ENCODE results near the gene ZNF747.

Gene ZNF747

DNA sequence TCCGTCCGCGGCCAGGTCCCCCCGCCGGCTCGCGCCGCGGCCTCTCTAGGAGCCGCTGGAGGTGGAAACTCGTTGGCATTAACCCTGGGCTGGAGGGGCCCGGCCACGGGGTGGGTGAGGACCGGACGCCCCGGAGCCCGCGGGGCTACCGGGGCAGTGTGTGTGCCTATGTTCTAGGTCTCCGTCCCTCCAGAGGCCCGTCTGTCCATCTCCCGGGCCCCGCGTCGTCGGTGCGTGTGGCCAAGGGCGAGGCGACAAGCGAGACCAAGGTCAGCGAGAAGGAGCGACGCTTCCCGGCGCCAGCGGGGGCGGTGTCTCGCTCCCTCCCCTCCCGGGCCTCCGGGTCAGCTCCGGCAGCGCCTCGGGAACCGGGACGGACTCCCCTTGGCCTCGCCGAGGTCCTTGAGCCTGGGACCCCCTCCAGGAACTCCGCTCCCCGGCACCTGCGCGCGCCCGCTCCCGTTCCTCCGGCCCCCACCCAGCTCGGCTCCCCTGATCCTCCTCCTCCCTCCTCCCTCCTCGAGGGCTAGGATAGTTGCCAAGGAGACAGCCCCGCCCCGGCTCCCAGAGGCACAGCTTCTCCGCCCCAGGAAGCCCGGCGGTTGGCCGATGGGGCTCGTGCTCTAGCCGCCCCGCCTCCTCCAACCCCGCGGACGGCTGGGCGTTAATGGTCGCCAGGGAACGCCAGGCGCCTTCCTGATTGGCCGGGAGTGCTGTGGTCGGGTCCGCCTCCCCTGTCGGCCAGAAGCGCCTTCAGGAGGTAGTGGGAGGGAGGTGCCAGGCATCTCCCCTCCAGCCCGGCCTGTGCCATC is 7.6 kb downstream of the ZNF747 start:
- TF ChIP-seq TCF4 (CRISPR knock-in tag; IDR thresholded peaks at IDR 0.05; ENCODE audit: borderline replicate concordance) (no peak), CSDC2 (CRISPR knock-in tag; IDR thresholded peaks at IDR 0.05) (no peak), ESRRG (CRISPR knock-in tag; IDR thresholded peaks at IDR 0.05) (0 out of 2 replicates have a peak, but pooled peaks have one; percentile 48), ZFP3 (CRISPR knock-in tag; IDR thresholded peaks at IDR 0.05) (no peak)
- TF ChIP-seq, protein P1, sequence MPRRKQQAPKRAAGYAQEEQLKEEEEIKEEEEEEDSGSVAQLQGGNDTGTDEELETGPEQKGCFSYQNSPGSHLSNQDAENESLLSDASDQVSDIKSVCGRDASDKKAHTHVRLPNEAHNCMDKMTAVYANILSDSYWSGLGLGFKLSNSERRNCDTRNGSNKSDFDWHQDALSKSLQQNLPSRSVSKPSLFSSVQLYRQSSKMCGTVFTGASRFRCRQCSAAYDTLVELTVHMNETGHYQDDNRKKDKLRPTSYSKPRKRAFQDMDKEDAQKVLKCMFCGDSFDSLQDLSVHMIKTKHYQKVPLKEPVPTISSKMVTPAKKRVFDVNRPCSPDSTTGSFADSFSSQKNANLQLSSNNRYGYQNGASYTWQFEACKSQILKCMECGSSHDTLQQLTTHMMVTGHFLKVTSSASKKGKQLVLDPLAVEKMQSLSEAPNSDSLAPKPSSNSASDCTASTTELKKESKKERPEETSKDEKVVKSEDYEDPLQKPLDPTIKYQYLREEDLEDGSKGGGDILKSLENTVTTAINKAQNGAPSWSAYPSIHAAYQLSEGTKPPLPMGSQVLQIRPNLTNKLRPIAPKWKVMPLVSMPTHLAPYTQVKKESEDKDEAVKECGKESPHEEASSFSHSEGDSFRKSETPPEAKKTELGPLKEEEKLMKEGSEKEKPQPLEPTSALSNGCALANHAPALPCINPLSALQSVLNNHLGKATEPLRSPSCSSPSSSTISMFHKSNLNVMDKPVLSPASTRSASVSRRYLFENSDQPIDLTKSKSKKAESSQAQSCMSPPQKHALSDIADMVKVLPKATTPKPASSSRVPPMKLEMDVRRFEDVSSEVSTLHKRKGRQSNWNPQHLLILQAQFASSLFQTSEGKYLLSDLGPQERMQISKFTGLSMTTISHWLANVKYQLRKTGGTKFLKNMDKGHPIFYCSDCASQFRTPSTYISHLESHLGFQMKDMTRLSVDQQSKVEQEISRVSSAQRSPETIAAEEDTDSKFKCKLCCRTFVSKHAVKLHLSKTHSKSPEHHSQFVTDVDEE (CRISPR knock-in tag; IDR thresholded peaks at IDR 0.05), result 0 out of 2 replicates have a peak, but pooled peaks have one; percentile 28
- TF ChIP-seq, protein P2, sequence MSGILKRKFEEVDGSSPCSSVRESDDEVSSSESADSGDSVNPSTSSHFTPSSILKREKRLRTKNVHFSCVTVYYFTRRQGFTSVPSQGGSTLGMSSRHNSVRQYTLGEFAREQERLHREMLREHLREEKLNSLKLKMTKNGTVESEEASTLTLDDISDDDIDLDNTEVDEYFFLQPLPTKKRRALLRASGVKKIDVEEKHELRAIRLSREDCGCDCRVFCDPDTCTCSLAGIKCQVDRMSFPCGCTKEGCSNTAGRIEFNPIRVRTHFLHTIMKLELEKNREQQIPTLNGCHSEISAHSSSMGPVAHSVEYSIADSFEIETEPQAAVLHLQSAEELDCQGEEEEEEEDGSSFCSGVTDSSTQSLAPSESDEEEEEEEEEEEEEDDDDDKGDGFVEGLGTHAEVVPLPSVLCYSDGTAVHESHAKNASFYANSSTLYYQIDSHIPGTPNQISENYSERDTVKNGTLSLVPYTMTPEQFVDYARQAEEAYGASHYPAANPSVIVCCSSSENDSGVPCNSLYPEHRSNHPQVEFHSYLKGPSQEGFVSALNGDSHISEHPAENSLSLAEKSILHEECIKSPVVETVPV (CRISPR knock-in tag; IDR thresholded peaks at IDR 0.05), result 0 out of 2 replicates have a peak, but pooled peaks have one; percentile 53
- TF ChIP-seq, protein P3, sequence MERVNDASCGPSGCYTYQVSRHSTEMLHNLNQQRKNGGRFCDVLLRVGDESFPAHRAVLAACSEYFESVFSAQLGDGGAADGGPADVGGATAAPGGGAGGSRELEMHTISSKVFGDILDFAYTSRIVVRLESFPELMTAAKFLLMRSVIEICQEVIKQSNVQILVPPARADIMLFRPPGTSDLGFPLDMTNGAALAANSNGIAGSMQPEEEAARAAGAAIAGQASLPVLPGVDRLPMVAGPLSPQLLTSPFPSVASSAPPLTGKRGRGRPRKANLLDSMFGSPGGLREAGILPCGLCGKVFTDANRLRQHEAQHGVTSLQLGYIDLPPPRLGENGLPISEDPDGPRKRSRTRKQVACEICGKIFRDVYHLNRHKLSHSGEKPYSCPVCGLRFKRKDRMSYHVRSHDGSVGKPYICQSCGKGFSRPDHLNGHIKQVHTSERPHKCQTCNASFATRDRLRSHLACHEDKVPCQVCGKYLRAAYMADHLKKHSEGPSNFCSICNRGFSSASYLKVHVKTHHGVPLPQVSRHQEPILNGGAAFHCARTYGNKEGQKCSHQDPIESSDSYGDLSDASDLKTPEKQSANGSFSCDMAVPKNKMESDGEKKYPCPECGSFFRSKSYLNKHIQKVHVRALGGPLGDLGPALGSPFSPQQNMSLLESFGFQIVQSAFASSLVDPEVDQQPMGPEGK (CRISPR knock-in tag; IDR thresholded peaks at IDR 0.05; ENCODE audit: borderline replicate concordance), result peak; percentile 80

DNA sequence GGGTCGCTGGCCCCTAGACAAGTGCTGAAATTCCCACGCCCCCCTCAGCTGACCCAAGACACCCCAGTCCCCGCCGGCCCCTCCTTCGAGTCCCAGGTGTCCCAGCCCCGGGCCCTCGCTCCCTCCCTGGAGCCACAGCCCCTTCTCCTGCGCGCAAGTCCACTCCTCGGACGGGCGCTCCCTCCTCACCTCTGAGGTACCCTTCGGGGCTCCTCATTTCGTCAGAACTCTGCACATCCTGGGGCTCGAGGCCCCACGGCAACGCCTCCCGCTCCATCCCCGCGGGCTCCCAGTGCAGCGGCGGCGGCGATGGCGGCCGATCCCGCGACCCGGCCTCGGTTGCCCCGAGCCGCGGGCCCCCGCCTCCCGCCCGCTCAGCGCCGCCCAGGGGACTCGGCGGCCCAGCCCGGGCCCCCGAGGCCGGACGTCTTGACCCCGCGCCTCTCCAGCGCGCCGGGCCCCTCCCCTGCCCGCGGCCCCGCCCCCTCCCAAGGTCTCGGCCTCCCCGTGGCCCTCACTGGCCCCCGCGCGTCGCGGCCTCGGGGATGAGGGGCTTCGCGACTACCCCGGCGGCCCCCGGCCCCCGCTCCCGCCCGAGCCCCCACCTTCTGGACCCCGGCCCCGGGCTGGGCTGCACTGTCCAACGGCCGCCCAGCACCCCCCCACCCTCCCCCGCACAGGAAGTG is 8.4 kb downstream of the ZNF747 start, which contains the start of gene ZNF768:
TSS of gene ZNF768 (minus strand) at position 430 of the 686 bp plus-strand sequence. CDS start at position 277, 153 bp downstream.
- TF ChIP-seq GLIS3 (CRISPR knock-in tag; IDR thresholded peaks at IDR 0.05), result no peak
- no peak for TF ChIP-seq ZNF565 (CRISPR knock-in tag; conservative IDR thresholded peaks at IDR 0.05; ENCODE audit: low read depth)
- no peak for TF ChIP-seq SNAI2 (CRISPR knock-in tag; IDR thresholded peaks at IDR 0.05)
- no peak for TF ChIP-seq RARB (CRISPR knock-in tag; IDR thresholded peaks at IDR 0.05)
- no peak for TF ChIP-seq ZFP3 (CRISPR knock-in tag; IDR thresholded peaks at IDR 0.05)
- TF ChIP-seq PPARA (CRISPR knock-in tag; IDR thresholded peaks at IDR 0.05; ENCODE audit: borderline replicate concordance), result no peak
- TF ChIP-seq TCF4 (CRISPR knock-in tag; IDR thresholded peaks at IDR 0.05; ENCODE audit: borderline replicate concordance), result no peak
- TF ChIP-seq ZNF70 (CRISPR knock-in tag; IDR thresholded peaks at IDR 0.05), result no peak
- TF ChIP-seq ZC3H10 (CRISPR knock-in tag; IDR thresholded peaks at IDR 0.05), result no peak
- no peak for TF ChIP-seq BACH2 (CRISPR knock-in tag; IDR thresholded peaks at IDR 0.05; ENCODE audit: borderline replicate concordance)
- no peak for TF ChIP-seq ARNTL (CRISPR knock-in tag; IDR thresholded peaks at IDR 0.05; ENCODE audit: borderline replicate concordance, low read depth)
- no peak for TF ChIP-seq TOX (CRISPR knock-in tag; IDR thresholded peaks at IDR 0.05; ENCODE audit: borderline replicate concordance)
- TF ChIP-seq, protein P2 (CRISPR knock-in tag; IDR thresholded peaks at IDR 0.05), result no peak
- TF ChIP-seq CSDC2 (CRISPR knock-in tag; IDR thresholded peaks at IDR 0.05), result no peak
- ATAC-seq, result peak; percentile 30

More for the DNA sequence above, 7.6 kb downstream of the ZNF747 start:
- ATAC-seq, result peak; percentile 94

DNA sequence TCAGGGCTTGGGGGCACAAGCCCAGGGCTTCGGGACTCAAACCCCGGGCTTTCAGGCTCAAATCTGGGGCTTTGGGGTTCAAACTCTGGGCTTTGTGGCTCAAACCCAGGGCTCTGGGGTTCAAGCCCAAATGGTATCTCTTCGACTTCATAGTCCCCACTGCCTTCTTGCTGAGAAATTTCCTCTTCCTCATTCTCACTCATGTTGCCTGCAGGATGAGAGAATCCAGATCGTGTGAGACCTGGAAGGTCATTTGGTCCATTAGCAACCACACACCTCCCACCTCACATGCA is 8.9 kb downstream of the ZNF747 start:
- ATAC-seq, result no peak
- TF ChIP-seq ESRRG (CRISPR knock-in tag; IDR thresholded peaks at IDR 0.05), result no peak
- no peak for TF ChIP-seq GLIS3 (CRISPR knock-in tag; IDR thresholded peaks at IDR 0.05)
- no peak for TF ChIP-seq ZNF70 (CRISPR knock-in tag; IDR thresholded peaks at IDR 0.05)
- TF ChIP-seq, protein P4, sequence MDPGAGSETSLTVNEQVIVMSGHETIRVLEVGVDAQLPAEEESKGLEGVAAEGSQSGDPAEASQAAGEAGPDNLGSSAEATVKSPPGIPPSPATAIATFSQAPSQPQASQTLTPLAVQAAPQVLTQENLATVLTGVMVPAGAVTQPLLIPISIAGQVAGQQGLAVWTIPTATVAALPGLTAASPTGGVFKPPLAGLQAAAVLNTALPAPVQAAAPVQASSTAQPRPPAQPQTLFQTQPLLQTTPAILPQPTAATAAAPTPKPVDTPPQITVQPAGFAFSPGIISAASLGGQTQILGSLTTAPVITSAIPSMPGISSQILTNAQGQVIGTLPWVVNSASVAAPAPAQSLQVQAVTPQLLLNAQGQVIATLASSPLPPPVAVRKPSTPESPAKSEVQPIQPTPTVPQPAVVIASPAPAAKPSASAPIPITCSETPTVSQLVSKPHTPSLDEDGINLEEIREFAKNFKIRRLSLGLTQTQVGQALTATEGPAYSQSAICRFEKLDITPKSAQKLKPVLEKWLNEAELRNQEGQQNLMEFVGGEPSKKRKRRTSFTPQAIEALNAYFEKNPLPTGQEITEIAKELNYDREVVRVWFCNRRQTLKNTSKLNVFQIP (CRISPR knock-in tag; IDR thresholded peaks at IDR 0.05; ENCODE audit: borderline replicate concordance, low read depth), result no peak
- TF ChIP-seq ZC3H10 (CRISPR knock-in tag; IDR thresholded peaks at IDR 0.05), result no peak
- TF ChIP-seq, protein P5, sequence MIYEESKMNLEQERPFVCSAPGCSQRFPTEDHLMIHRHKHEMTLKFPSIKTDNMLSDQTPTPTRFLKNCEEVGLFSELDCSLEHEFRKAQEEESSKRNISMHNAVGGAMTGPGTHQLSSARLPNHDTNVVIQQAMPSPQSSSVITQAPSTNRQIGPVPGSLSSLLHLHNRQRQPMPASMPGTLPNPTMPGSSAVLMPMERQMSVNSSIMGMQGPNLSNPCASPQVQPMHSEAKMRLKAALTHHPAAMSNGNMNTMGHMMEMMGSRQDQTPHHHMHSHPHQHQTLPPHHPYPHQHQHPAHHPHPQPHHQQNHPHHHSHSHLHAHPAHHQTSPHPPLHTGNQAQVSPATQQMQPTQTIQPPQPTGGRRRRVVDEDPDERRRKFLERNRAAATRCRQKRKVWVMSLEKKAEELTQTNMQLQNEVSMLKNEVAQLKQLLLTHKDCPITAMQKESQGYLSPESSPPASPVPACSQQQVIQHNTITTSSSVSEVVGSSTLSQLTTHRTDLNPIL (CRISPR knock-in tag; IDR thresholded peaks at IDR 0.05; ENCODE audit: low read depth), result no peak
- no peak for TF ChIP-seq BACH2 (CRISPR knock-in tag; IDR thresholded peaks at IDR 0.05; ENCODE audit: borderline replicate concordance)
- TF ChIP-seq, protein P2 (CRISPR knock-in tag; IDR thresholded peaks at IDR 0.05), result no peak
- TF ChIP-seq ZFP30 (CRISPR knock-in tag; IDR thresholded peaks at IDR 0.05), result no peak
- TF ChIP-seq RARB (CRISPR knock-in tag; IDR thresholded peaks at IDR 0.05), result no peak
- no peak for TF ChIP-seq PPARA (CRISPR knock-in tag; IDR thresholded peaks at IDR 0.05; ENCODE audit: borderline replicate concordance)
- TF ChIP-seq OSR1 (CRISPR knock-in tag; IDR thresholded peaks at IDR 0.05), result no peak
- TF ChIP-seq ISL1 (CRISPR knock-in tag; IDR thresholded peaks at IDR 0.05), result no peak
- TF ChIP-seq ZNF565 (CRISPR knock-in tag; conservative IDR thresholded peaks at IDR 0.05; ENCODE audit: low read depth), result no peak

Data from SK-N-SH treated with all-trans-retinoic acid at 6 μM for 48 hours (cell line).